Measurements from ENCODE around the gene ZNF771.
A peak's percentile ranks its signal among the peaks of the same experiment; 100 is the strongest.
"Not testable (repeated sequence)": the region's sequence is repeated elsewhere in the genome, so short reads cannot be mapped to it uniquely, and the experiment has no call there.

ZNF771 gene

GRCh38 chr16:30375864-30376263 lies 31.5 kb upstream of the ZNF771 start:
- DNase-seq (ENCODE audit: low spot score) = no peak

GRCh38 chr16:30376461-30376902 lies 30.9 kb upstream of the ZNF771 start:
- DNase-seq (ENCODE audit: low spot score) = no peak

GRCh38 chr16:30377050-30377811 lies 30.2 kb upstream of the ZNF771 start:
- no peak for DNase-seq (ENCODE audit: low spot score)

GRCh38 chr16:30377812-30378235 lies 29.6 kb upstream of the ZNF771 start:
- no peak for DNase-seq (ENCODE audit: low spot score)

GRCh38 chr16:30378236-30379157 lies 28.9 kb upstream of the ZNF771 start:
- peak; percentile 92 for DNase-seq (ENCODE audit: low spot score)

GRCh38 chr16:30379158-30379783 lies 28.1 kb upstream of the ZNF771 start:
- no peak for DNase-seq (ENCODE audit: low spot score)

GRCh38 chr16:30380072-30380802 lies 27.2 kb upstream of the ZNF771 start:
- DNase-seq (ENCODE audit: low spot score) = no peak

- no peak for DNase-seq (ENCODE audit: low spot score)
Measured at GRCh38 chr16:30380803-30381208, 26.6 kb upstream of the ZNF771 start.

GRCh38 chr16:30381291-30382041 lies 25.9 kb upstream of the ZNF771 start:
- no peak for DNase-seq (ENCODE audit: low spot score)

GRCh38 chr16:30382111-30382881 lies 25.1 kb upstream of the ZNF771 start, which contains the start of gene SEPTIN1:
SEPTIN1 (minus strand) TSS chr16:30382561; CDS start chr16:30382542, 19 bp downstream.
- no peak for DNase-seq (ENCODE audit: low spot score)

GRCh38 chr16:30383521-30383920 lies 23.9 kb upstream of the ZNF771 start:
- no peak for DNase-seq (ENCODE audit: low spot score)

- peak; percentile 42 for DNase-seq (ENCODE audit: low spot score)
Measured at GRCh38 chr16:30394592-30395154, 12.7 kb upstream of the ZNF771 start.

- DNase-seq (ENCODE audit: low spot score) = peak; percentile 80
Measured at GRCh38 chr16:30395155-30395991, 12.0 kb upstream of the ZNF771 start, which contains the start of gene ZNF48. ZNF48 (plus strand) TSS chr16:30395420; CDS start chr16:30395795, 375 bp downstream.

- no peak for DNase-seq (ENCODE audit: low spot score)
Measured at GRCh38 chr16:30395992-30396585, 11.3 kb upstream of the ZNF771 start.

GRCh38 chr16:30396627-30397026 lies 10.8 kb upstream of the ZNF771 start:
- not testable (repeated sequence) for DNase-seq (ENCODE audit: low spot score)

GRCh38 chr16:30397056-30397455 lies 10.3 kb upstream of the ZNF771 start:
- no peak for DNase-seq (ENCODE audit: low spot score)

- DNase-seq (ENCODE audit: low spot score) = no peak
Measured at GRCh38 chr16:30397776-30398660, 9.4 kb upstream of the ZNF771 start.

Data from HuH-7.5 (cell line).